ENCODE measurements around the gene ASF1B. TPM values are rescaled to one million over a fixed set of nuclear protein-coding genes. Genes with fewer than 3 reads are reported as not detected.

The ASF1B gene
- total RNA-seq, 1 experiment from 2014 or later: 38.4 TPM

DNA sequence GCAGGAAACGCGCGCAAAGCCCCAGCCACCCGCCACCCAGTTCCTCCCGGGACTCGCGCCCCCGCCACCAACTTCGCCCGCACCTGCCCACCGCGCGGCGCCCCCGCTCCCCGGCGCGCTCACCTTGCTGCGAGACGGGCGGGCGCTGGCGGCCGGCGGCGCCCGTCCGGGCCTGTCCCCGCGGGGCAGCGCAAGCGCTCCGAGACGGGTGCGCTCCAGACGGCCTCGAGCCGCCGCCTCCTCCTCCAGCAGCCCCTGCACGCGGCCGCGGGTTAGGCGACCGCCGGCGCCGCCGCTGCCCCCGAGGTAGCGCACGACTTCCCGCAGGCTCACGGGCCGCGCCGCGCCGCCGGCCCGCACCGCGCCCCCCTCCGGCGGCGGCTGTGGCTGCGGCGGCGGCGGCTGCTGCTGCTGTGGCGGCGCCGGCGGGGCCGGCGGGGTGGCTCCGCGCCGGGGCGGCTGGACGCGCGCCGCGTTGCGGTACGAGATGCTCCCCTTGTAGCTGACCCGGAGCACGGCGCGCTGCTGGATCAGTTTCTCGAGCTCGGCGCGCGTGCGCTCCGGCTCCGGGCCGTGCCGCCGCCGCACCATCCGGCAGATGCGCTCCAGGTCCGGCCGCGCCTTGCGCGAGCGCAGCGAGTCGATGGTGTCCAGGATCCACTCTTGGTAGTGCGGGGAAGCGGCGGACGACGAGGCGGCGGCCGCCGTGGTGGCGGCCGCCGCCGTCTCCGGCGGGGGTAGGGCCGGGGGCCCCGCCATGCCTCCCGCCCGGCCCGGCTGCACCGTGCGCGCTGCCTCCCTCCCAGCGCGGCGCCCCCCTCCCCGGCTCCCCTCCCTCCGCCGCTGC is 46.5 kb downstream of the ASF1B start:
- Mint-ChIP-seq H3K9me3 (peaks cover 13% of the 10 kb centered on the region), H3K4me3 (peak overlapping the region; percentile 80), H3K4me1 (peaks cover 16% of the 10 kb centered on the region), H3K27me3 (ENCODE audit: low read depth) (peaks cover 28% of the 10 kb centered on the region), H3K27ac (no peak overlapping the region), H3K36me3 (peaks cover 30% of the 10 kb centered on the region)
- ChIA-PET POLR2A (no interaction called here), CTCF (interaction anchor here (0.6 to 1.3 kb wide), 9 partner anchors 13 to 383 kb away, joined by 3 to 4 read pairs (median 3); partner anchors contain the start of gene MISP3)
- TF ChIP-seq ZNF281 (CRISPR knock-in tag; IDR thresholded peaks at IDR 0.05) (no peak), JAZF1 (CRISPR knock-in tag; IDR thresholded peaks at IDR 0.05) (no peak), GTF2I (CRISPR knock-in tag; conservative IDR thresholded peaks at IDR 0.05) (no peak), NFYB (CRISPR knock-in tag; conservative IDR thresholded peaks at IDR 0.05; ENCODE audit: low read depth) (no peak), ZNF121 (CRISPR knock-in tag; IDR thresholded peaks at IDR 0.05) (no peak), ZBTB21 (CRISPR knock-in tag; IDR thresholded peaks at IDR 0.05; ENCODE audit: borderline replicate concordance) (no peak)
- TF ChIP-seq, protein P1, sequence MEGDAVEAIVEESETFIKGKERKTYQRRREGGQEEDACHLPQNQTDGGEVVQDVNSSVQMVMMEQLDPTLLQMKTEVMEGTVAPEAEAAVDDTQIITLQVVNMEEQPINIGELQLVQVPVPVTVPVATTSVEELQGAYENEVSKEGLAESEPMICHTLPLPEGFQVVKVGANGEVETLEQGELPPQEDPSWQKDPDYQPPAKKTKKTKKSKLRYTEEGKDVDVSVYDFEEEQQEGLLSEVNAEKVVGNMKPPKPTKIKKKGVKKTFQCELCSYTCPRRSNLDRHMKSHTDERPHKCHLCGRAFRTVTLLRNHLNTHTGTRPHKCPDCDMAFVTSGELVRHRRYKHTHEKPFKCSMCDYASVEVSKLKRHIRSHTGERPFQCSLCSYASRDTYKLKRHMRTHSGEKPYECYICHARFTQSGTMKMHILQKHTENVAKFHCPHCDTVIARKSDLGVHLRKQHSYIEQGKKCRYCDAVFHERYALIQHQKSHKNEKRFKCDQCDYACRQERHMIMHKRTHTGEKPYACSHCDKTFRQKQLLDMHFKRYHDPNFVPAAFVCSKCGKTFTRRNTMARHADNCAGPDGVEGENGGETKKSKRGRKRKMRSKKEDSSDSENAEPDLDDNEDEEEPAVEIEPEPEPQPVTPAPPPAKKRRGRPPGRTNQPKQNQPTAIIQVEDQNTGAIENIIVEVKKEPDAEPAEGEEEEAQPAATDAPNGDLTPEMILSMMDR (IDR thresholded peaks at IDR 0.05): no peak
- TF ChIP-seq, protein P2, sequence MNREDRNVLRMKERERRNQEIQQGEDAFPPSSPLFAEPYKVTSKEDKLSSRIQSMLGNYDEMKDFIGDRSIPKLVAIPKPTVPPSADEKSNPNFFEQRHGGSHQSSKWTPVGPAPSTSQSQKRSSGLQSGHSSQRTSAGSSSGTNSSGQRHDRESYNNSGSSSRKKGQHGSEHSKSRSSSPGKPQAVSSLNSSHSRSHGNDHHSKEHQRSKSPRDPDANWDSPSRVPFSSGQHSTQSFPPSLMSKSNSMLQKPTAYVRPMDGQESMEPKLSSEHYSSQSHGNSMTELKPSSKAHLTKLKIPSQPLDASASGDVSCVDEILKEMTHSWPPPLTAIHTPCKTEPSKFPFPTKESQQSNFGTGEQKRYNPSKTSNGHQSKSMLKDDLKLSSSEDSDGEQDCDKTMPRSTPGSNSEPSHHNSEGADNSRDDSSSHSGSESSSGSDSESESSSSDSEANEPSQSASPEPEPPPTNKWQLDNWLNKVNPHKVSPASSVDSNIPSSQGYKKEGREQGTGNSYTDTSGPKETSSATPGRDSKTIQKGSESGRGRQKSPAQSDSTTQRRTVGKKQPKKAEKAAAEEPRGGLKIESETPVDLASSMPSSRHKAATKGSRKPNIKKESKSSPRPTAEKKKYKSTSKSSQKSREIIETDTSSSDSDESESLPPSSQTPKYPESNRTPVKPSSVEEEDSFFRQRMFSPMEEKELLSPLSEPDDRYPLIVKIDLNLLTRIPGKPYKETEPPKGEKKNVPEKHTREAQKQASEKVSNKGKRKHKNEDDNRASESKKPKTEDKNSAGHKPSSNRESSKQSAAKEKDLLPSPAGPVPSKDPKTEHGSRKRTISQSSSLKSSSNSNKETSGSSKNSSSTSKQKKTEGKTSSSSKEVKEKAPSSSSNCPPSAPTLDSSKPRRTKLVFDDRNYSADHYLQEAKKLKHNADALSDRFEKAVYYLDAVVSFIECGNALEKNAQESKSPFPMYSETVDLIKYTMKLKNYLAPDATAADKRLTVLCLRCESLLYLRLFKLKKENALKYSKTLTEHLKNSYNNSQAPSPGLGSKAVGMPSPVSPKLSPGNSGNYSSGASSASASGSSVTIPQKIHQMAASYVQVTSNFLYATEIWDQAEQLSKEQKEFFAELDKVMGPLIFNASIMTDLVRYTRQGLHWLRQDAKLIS (CRISPR knock-in tag; IDR thresholded peaks at IDR 0.05; ENCODE audit: borderline replicate concordance): no peak
- TF ChIP-seq, protein P3, sequence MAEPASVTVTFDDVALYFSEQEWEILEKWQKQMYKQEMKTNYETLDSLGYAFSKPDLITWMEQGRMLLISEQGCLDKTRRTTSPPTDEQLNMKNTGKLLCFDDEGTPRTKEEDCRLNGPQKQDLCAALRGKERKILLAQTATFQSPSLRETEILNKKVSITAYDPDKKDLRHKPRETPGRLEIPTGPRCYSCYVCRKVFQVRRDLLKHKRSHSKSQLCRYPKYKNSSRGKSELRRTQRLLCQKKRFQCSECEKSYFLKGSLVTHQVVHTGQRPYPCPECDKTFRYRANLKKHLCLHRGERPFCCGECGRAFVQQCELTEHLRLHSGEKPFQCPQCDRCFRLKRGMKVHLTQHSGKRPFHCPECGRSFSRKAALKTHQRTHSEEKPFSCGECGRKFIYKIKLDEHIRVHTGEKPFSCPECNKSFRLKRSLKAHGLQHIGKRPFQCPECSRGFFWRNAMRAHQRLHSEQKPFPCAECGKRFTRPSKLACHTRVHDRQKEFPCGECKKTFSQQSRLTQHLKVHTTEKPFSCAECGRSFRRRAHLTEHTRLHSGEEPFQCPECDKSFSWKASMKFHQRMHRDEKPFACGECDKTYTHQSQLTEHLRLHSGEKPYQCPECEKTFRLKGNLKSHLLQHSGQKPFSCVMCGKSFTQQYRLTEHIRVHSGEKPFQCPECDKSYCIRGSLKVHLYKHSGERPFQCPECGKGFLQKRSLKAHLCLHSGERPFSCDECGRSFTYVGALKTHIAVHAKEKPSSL (CRISPR knock-in tag; conservative IDR thresholded peaks at IDR 0.05): no peak
- ATAC-seq: no peak; the same call in 1 of the 2 replicates
- peak; percentile 54 for DNase-seq (ENCODE audit: low spot score)

DNA sequence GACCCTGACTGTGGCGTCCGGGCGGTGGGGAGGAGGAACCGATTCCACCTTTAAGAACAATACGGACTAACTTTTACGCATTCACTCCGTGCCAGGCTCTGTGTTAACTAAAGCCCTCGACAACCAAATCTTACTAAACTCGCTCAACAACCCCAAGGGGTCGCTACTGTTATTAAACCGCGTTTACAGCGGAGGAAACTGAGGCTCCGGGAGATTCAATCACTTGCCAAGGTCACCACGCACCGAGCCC is 47.1 kb downstream of the ASF1B start:
- peak overlapping the region; percentile 80 for H3K4me3 Mint-ChIP-seq
- no peak for DNase-seq (ENCODE audit: low spot score)
- no peak for TF ChIP-seq GTF2I (CRISPR knock-in tag; conservative IDR thresholded peaks at IDR 0.05)
- TF ChIP-seq ZBTB43 (CRISPR knock-in tag; IDR thresholded peaks at IDR 0.05): no peak
- TF ChIP-seq, protein P4, sequence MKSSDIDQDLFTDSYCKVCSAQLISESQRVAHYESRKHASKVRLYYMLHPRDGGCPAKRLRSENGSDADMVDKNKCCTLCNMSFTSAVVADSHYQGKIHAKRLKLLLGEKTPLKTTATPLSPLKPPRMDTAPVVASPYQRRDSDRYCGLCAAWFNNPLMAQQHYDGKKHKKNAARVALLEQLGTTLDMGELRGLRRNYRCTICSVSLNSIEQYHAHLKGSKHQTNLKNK (CRISPR knock-in tag; IDR thresholded peaks at IDR 0.05): no peak
- no peak for TF ChIP-seq KAT7 (CRISPR knock-in tag; IDR thresholded peaks at IDR 0.05; ENCODE audit: borderline replicate concordance)
- TF ChIP-seq RORB (CRISPR knock-in tag; IDR thresholded peaks at IDR 0.05): no peak
- TF ChIP-seq HMGA2 (CRISPR knock-in tag; IDR thresholded peaks at IDR 0.05): no peak
- no peak for TF ChIP-seq ZBTB21 (CRISPR knock-in tag; IDR thresholded peaks at IDR 0.05; ENCODE audit: borderline replicate concordance)
- no peak for TF ChIP-seq ZNF423 (CRISPR knock-in tag; IDR thresholded peaks at IDR 0.05)
- TF ChIP-seq ZSCAN18 (CRISPR knock-in tag; IDR thresholded peaks at IDR 0.05): no peak
- TF ChIP-seq SOX15 (CRISPR knock-in tag; IDR thresholded peaks at IDR 0.05): no peak
- no peak for TF ChIP-seq NFATC4 (CRISPR knock-in tag; IDR thresholded peaks at IDR 0.05)

More for the DNA sequence above, 47.1 kb downstream of the ASF1B start:
- ChIA-PET CTCF (interaction anchor here (0.6 to 1.3 kb wide), 6 partner anchors 17 to 324 kb away, joined by 3 to 4 read pairs (median 4); partner anchors contain the start of gene MISP3), POLR2A (no interaction called here)
- H3K36me3 Mint-ChIP-seq: peaks cover 27% of the 10 kb centered on the region
- H3K27me3 Mint-ChIP-seq (ENCODE audit: low read depth): peaks cover 27% of the 10 kb centered on the region
- peak; percentile 11 for ATAC-seq
- H3K9me3 Mint-ChIP-seq: peaks cover 9% of the 10 kb centered on the region
- peaks cover 16% of the 10 kb centered on the region for H3K4me1 Mint-ChIP-seq
- no peak overlapping the region for H3K27ac Mint-ChIP-seq

Measured in WTC11 (cell line).